Spinal cord (tissue), 10 donors: ENCODE measurements around the gene RUVBL1. TPM values are rescaled to one million over a fixed set of nuclear protein-coding genes. Genes with fewer than 3 reads are reported as not detected.
A peak's percentile ranks its signal among the peaks of the same experiment; 100 is the strongest.
"Not testable (repeated sequence)": the region's sequence is repeated elsewhere in the genome, so short reads cannot be mapped to it uniquely, and the experiment has no call there.

Source experiments
- DNase-seq, 6 donors: peaks; one replicate each; pipeline versions ENCODE4 v3.0.0 to v3.0.0-alpha.2; 2013 to 2015; ENCODE audit warnings: low spot score in 6 of 6, low read depth in 4 of 6
- H3K27ac ChIP-seq: one replicate; pipeline ENCODE4 v1.5.1; 2013; ENCODE audit warnings: low read depth, low read length, control low read depth
- H3K27me3 ChIP-seq: one replicate; pipeline ENCODE4 v1.6.1; 2013; ENCODE audit warnings: low read length; ENCODE audit not compliant: control insufficient read depth, insufficient read depth
- H3K36me3 ChIP-seq: one replicate; pipeline ENCODE4 v1.6.1; 2013; ENCODE audit warnings: low read length; ENCODE audit not compliant: control insufficient read depth, insufficient read depth
- H3K4me1 ChIP-seq: one replicate; pipeline ENCODE4 v1.6.1; 2013; ENCODE audit warnings: low read length; ENCODE audit not compliant: control insufficient read depth, insufficient read depth
- H3K4me3 ChIP-seq: one replicate; pipeline ENCODE4 v1.5.1; 2013; ENCODE audit warnings: low read depth, low read length, control low read depth
- H3K9me3 ChIP-seq: one replicate; pipeline ENCODE4 v1.6.1; 2013; ENCODE audit warnings: low read length; ENCODE audit not compliant: control insufficient read depth, insufficient read depth
- WGBS: methylation state at CpG from one replicate; pipeline ENCODE4 v1.1.5; 2013; ENCODE audit warnings: missing lambda C conversion rate; ENCODE audit not compliant: insufficient coverage; 5-methylcytosine and 5-hydroxymethylcytosine counted together
- polyA plus RNA-seq, 2 donors: library from polyadenylated mRNA; unstranded; fragments of 120-200 nt; gene quantifications; one replicate each; pipeline ENCODE4 v1.2.1, GENCODE V29; 2013; ENCODE audit not compliant: insufficient read length in 2 of 2
- total RNA-seq, 2 donors: library from RNA; depleted of rRNA in 1 of 2; stranded (reverse); fragments of 120-200 nt in 1 of 2; fragments of >200 nt in 1 of 2; gene quantifications; one replicate each; pipeline versions ENCODE4 v1.2.3 to v1.2.4, GENCODE V29; 2013 to 2014
- donor health status: healthy.

The RUVBL1 gene
- total and polyA plus RNA-seq, 4 donors, result 37.0 to 58.6 (median 47.8) TPM

GRCh38 chr3:128155616-128156360 lies 32.2 kb upstream of the RUVBL1 start:
- H3K4me1 ChIP-seq, result peaks cover 6% of the 10 kb centered on the region
- no peaks in the 10 kb centered on the region for H3K36me3 ChIP-seq
- H3K9me3 ChIP-seq, result peaks cover 4% of the 10 kb centered on the region
- no peak overlapping the region for H3K27ac ChIP-seq
- H3K27me3 ChIP-seq, result no peaks in the 10 kb centered on the region
- no peak for DNase-seq
- no peak overlapping the region for H3K4me3 ChIP-seq
- WGBS, result 100% methylated on average over 1 of the region's 3 CpGs

GRCh38 chr3:128154354-128154753 lies 30.7 kb upstream of the RUVBL1 start:
- H3K4me3 ChIP-seq, result peak overlapping the region; percentile 53
- not testable (repeated sequence) for H3K27ac ChIP-seq, DNase-seq, H3K4me1 ChIP-seq, H3K36me3 ChIP-seq, H3K9me3 ChIP-seq, H3K27me3 ChIP-seq
- WGBS, result 86% methylated on average over 15 of the region's 16 CpGs

GRCh38 chr3:128153156-128154041 lies 29.8 kb upstream of the RUVBL1 start, which contains the start of gene EEFSEC:
Gene EEFSEC, plus strand, starts transcription at chr3:128153481. Its CDS starts 27 bp downstream, at chr3:128153508.
- no peaks in the 10 kb centered on the region for H3K36me3 ChIP-seq
- WGBS, result under 1% methylated on average over 94 of the region's 96 CpGs
- peaks cover 4% of the 10 kb centered on the region for H3K9me3 ChIP-seq
- H3K4me3 ChIP-seq, result peak within 1 kb of the TSS; percentile 53
- H3K27me3 ChIP-seq, result no peaks in the 10 kb centered on the region
- H3K27ac ChIP-seq, result peak within 1 kb of the TSS; percentile 80
- DNase-seq, result peak; percentile 39 to 90 (median 47)
- peaks cover 6% of the 10 kb centered on the region for H3K4me1 ChIP-seq

- WGBS, result 82% methylated on average over 5 of the region's 29 CpGs
- peak overlapping the region; percentile 53 for H3K4me3 ChIP-seq
- no peaks in the 10 kb centered on the region for H3K36me3 ChIP-seq
- peaks cover 4% of the 10 kb centered on the region for H3K9me3 ChIP-seq
- H3K4me1 ChIP-seq, result peaks cover 6% of the 10 kb centered on the region
- peak in 1 of 6 donors; percentile 9 for DNase-seq
- no peak overlapping the region for H3K27ac ChIP-seq
- H3K27me3 ChIP-seq, result no peaks in the 10 kb centered on the region
Measured at GRCh38 chr3:128152419-128153155, 29.0 kb upstream of the RUVBL1 start.

- no peak for DNase-seq
- Histone ChIP-seq H3K4me3 (no peak overlapping the region), H3K36me3 (no peaks in the 10 kb centered on the region), H3K27me3 (no peaks in the 10 kb centered on the region), H3K4me1 (peaks cover 6% of the 10 kb centered on the region), H3K27ac (no peak overlapping the region), H3K9me3 (no peaks in the 10 kb centered on the region)
- WGBS, result 100% methylated on average over 3 of the region's 5 CpGs
Measured at GRCh38 chr3:128151758-128152274, 28.2 kb upstream of the RUVBL1 start.

GRCh38 chr3:128149650-128150049 lies 26.0 kb upstream of the RUVBL1 start:
- Histone ChIP-seq H3K4me3 (no peak overlapping the region), H3K36me3 (peaks cover 4% of the 10 kb centered on the region), H3K9me3 (no peaks in the 10 kb centered on the region), H3K27ac (no peak overlapping the region), H3K27me3 (no peaks in the 10 kb centered on the region), H3K4me1 (peaks cover 5% of the 10 kb centered on the region)
- 73% methylated on average over 4 of the region's 5 CpGs for WGBS
- no peak for DNase-seq

- Histone ChIP-seq H3K4me1 (no peaks in the 10 kb centered on the region), H3K4me3 (no peak overlapping the region), H3K9me3 (no peaks in the 10 kb centered on the region), H3K27me3 (no peaks in the 10 kb centered on the region), H3K36me3 (peaks cover 4% of the 10 kb centered on the region), H3K27ac (no peak overlapping the region)
- DNase-seq, result no peak
- 95% methylated on average over 14 of the region's 14 CpGs for WGBS
Measured at GRCh38 chr3:128146201-128146600, 22.6 kb upstream of the RUVBL1 start.

GRCh38 chr3:128145279-128145678 lies 21.7 kb upstream of the RUVBL1 start:
- H3K4me1 ChIP-seq, result no peaks in the 10 kb centered on the region
- no peaks in the 10 kb centered on the region for H3K9me3 ChIP-seq
- H3K27me3 ChIP-seq, result no peaks in the 10 kb centered on the region
- DNase-seq, result no peak
- H3K27ac ChIP-seq, result no peak overlapping the region
- 75% methylated on average over 5 of the region's 6 CpGs for WGBS
- H3K36me3 ChIP-seq, result peaks cover 4% of the 10 kb centered on the region
- H3K4me3 ChIP-seq, result no peak overlapping the region

- Histone ChIP-seq H3K4me3 (no peak overlapping the region), H3K36me3 (peaks cover 4% of the 10 kb centered on the region), H3K27me3 (no peaks in the 10 kb centered on the region), H3K4me1 (no peaks in the 10 kb centered on the region), H3K27ac (no peak overlapping the region), H3K9me3 (no peaks in the 10 kb centered on the region)
- DNase-seq, result no peak
- 70% methylated on average over 4 of the region's 5 CpGs for whole genome bisulfite sequencing
Measured at GRCh38 chr3:128144512-128145187, 21.0 kb upstream of the RUVBL1 start.
